Epithelial cell of proximal tubule (primary cell): Measurements from ENCODE around the gene KSR1. TPM values are rescaled to one million over a fixed set of nuclear protein-coding genes. Genes with fewer than 3 reads are reported as not detected.

Experiments
- DNase-seq: peaks from one replicate; pipeline ENCODE4 v3.0.0-alpha.2; 2011; ENCODE audit warnings: low read depth
- H3K4me3 ChIP-seq: 2 replicates; pipeline ENCODE4 v1.5.1; 2011; ENCODE audit warnings: low read depth, mild to moderate bottlenecking, low read length
- CTCF ChIP-seq: conservative IDR thresholded peaks from 2 replicates; pipeline ENCODE4 v1.5.1; 2012; ENCODE audit warnings: low read depth, mild to moderate bottlenecking, low read length
- total RNA-seq: library from RNA; depleted of rRNA; stranded (reverse); fragments of >200 nt; gene quantifications from 2 replicates; pipeline ENCODE4 v1.2.3, GENCODE V29; 2015

The KSR1 gene
- total RNA-seq, 1 donor from 2014 or later, result 19.9 TPM

- no peak overlapping the region for H3K4me3 ChIP-seq
- no peak for DNase-seq
Observed at GRCh38 chr17:27414694-27415093, 41.6 kb upstream of the KSR1 start.

GRCh38 chr17:27415120-27415795, 41.0 kb upstream of the KSR1 start:
- no peak overlapping the region for H3K4me3 ChIP-seq
- no peak for DNase-seq
- no peak for TF ChIP-seq CTCF

More at GRCh38 chr17:27414694-27415093, 41.6 kb upstream of the KSR1 start:
- no peak for TF ChIP-seq CTCF

- no peak overlapping the region for H3K4me3 ChIP-seq
- no peak for TF ChIP-seq CTCF
- DNase-seq, result no peak
Observed at GRCh38 chr17:27417596-27418365, 38.5 kb upstream of the KSR1 start.

- H3K4me3 ChIP-seq, result no peak overlapping the region
- DNase-seq, result no peak
- no peak for TF ChIP-seq CTCF
Observed at GRCh38 chr17:27418366-27418615, 38.0 kb upstream of the KSR1 start.

- H3K4me3 ChIP-seq, result no peak overlapping the region
- DNase-seq, result no peak
- TF ChIP-seq CTCF, result no peak
Observed at GRCh38 chr17:27419156-27419555, 37.1 kb upstream of the KSR1 start.

- no peak for DNase-seq
- no peak for TF ChIP-seq CTCF
- no peak overlapping the region for H3K4me3 ChIP-seq
Observed at GRCh38 chr17:27420211-27420950, 35.9 kb upstream of the KSR1 start.
